ENCODE measurements around the gene SSRP1.
"Not testable (repeated sequence)": the region's sequence is repeated elsewhere in the genome, so short reads cannot be mapped to it uniquely, and the experiment has no call there.

The SSRP1 gene

GRCh38 chr11:57335343-57336110 is at the start of gene SSRP1:
SSRP1 (minus strand) TSS chr11:57335892; CDS start chr11:57335121, 771 bp downstream.
- DNase-seq: peak; percentile 57

GRCh38 chr11:57380975-57381374 is 45.3 kb upstream of the SSRP1 start, which contains the start of gene PRG3:
PRG3 (minus strand) TSS chr11:57381150; CDS start chr11:57380708, 442 bp downstream.
- no peak for DNase-seq

- DNase-seq: no peak
These were observed 44.0 kb upstream of the SSRP1 start for GRCh38 chr11:57379732-57380131.

- DNase-seq: no peak
These were observed 42.5 kb upstream of the SSRP1 start for GRCh38 chr11:57378186-57378585.

- DNase-seq: no peak
These were observed 41.4 kb upstream of the SSRP1 start for GRCh38 chr11:57377107-57377506.

GRCh38 chr11:57376095-57377090 is 40.7 kb upstream of the SSRP1 start:
- no peak for DNase-seq

- DNase-seq: no peak
These were observed 39.8 kb upstream of the SSRP1 start for GRCh38 chr11:57375490-57375889.

GRCh38 chr11:57374966-57375365 is 39.3 kb upstream of the SSRP1 start:
- DNase-seq: no peak

- no peak for DNase-seq
These were observed 37.5 kb upstream of the SSRP1 start for GRCh38 chr11:57373146-57373545.

- no peak for DNase-seq
These were observed 35.2 kb upstream of the SSRP1 start for GRCh38 chr11:57370941-57371340.

GRCh38 chr11:57370251-57370650 is 34.6 kb upstream of the SSRP1 start:
- no peak for DNase-seq

- DNase-seq: no peak
These were observed 33.1 kb upstream of the SSRP1 start for GRCh38 chr11:57368845-57369232.

- no peak for DNase-seq
These were observed 32.6 kb upstream of the SSRP1 start for GRCh38 chr11:57368106-57368844.

GRCh38 chr11:57364851-57365660 is 29.4 kb upstream of the SSRP1 start:
- DNase-seq: no peak

GRCh38 chr11:57363131-57364080 is 27.7 kb upstream of the SSRP1 start:
- no peak for DNase-seq

GRCh38 chr11:57361926-57362325 is 26.2 kb upstream of the SSRP1 start:
- DNase-seq: no peak

GRCh38 chr11:57361420-57361819 is 25.7 kb upstream of the SSRP1 start:
- not testable (repeated sequence) for DNase-seq

GRCh38 chr11:57360991-57361390 is 25.3 kb upstream of the SSRP1 start:
- no peak for DNase-seq

- DNase-seq: no peak
These were observed 24.4 kb upstream of the SSRP1 start for GRCh38 chr11:57359896-57360690.

- DNase-seq: no peak
These were observed 23.7 kb upstream of the SSRP1 start for GRCh38 chr11:57359396-57359795.

Measured in NCI-H1694 (cell line).